SU-DHL-6 (cell line): ENCODE measurements around the gene IL17RC.

Source experiments
- EZH2phosphoT487 ChIP-seq: fragments of 200-600 bp; sonication (generic), shearing (Covaris generic); conservative IDR thresholded peaks from 2 replicates; pipeline ENCODE4 v1.6.1; 2018; ENCODE audit warnings: mild to moderate bottlenecking, antibody characterized with exemption, low read length, moderate library complexity, mixed read lengths
- TF ChIP-seq, protein P1 (sequence below): fragments of 200-600 bp; sonication (generic); IDR thresholded peaks from one replicate; pipeline ENCODE4 v1.5.1; 2017; ENCODE audit warnings: antibody characterized with exemption, mild to moderate bottlenecking, low read length, moderate library complexity; ENCODE audit not compliant: insufficient read depth, poor library complexity, severe bottlenecking

DNA sequence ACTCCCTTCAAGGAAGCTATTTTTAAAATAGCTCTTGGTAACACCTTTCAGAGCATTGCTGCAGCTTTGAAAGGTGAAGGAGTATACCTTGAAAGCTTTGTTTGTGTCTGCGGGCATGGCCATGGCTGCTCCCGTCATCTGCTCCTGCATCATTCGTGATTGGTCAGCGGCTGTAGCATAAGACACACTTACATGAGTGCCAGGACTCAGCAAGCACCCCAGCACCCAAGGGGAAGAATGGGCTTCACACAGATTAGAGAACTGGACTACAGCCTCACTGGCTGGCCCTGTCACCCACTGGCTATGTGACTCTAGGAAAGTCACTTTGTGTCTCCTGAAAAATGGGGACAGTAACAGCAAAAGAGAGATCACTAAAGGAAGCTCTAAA lies 52.7 kb downstream of the IL17RC start:
- TF ChIP-seq, protein P1, sequence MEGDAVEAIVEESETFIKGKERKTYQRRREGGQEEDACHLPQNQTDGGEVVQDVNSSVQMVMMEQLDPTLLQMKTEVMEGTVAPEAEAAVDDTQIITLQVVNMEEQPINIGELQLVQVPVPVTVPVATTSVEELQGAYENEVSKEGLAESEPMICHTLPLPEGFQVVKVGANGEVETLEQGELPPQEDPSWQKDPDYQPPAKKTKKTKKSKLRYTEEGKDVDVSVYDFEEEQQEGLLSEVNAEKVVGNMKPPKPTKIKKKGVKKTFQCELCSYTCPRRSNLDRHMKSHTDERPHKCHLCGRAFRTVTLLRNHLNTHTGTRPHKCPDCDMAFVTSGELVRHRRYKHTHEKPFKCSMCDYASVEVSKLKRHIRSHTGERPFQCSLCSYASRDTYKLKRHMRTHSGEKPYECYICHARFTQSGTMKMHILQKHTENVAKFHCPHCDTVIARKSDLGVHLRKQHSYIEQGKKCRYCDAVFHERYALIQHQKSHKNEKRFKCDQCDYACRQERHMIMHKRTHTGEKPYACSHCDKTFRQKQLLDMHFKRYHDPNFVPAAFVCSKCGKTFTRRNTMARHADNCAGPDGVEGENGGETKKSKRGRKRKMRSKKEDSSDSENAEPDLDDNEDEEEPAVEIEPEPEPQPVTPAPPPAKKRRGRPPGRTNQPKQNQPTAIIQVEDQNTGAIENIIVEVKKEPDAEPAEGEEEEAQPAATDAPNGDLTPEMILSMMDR = no peak
- no peak for TF ChIP-seq EZH2phosphoT487
